Skeletal muscle cell (primary cell): ENCODE measurements around the gene KRTAP20-2.

Experiments used
- DNase-seq: peaks from one replicate; pipeline ENCODE4 v3.0.0-alpha.2; 2010; ENCODE audit warnings: low read depth
- H3K4me3 ChIP-seq: 2 replicates; pipeline ENCODE4 v1.5.1; 2011; ENCODE audit warnings: low read depth, mild to moderate bottlenecking, control low read depth, low read length, moderate library complexity

The KRTAP20-2 gene

GRCh38 chr21:30668776-30669175 lies 33.8 kb downstream of the KRTAP20-2 start:
- no peak overlapping the region for H3K4me3 ChIP-seq
- no peak for DNase-seq

GRCh38 chr21:30672985-30673650 lies 38.1 kb downstream of the KRTAP20-2 start:
- DNase-seq: no peak
- no peak overlapping the region for H3K4me3 ChIP-seq

GRCh38 chr21:30674312-30674711 lies 39.3 kb downstream of the KRTAP20-2 start:
- no peak for DNase-seq
- H3K4me3 ChIP-seq: no peak overlapping the region

- DNase-seq: no peak
- H3K4me3 ChIP-seq: no peak overlapping the region
Observed at GRCh38 chr21:30676737-30677136, 41.7 kb downstream of the KRTAP20-2 start.

- DNase-seq: no peak
- no peak overlapping the region for H3K4me3 ChIP-seq
Observed at GRCh38 chr21:30680586-30680985, 45.6 kb downstream of the KRTAP20-2 start.

- H3K4me3 ChIP-seq: no peak overlapping the region
- no peak for DNase-seq
Observed at GRCh38 chr21:30684506-30684905, 49.5 kb downstream of the KRTAP20-2 start.
